DOHH2 (cell line): Measurements from ENCODE around the gene GPR26.

Experiments used
- CTCF ChIP-seq: fragments of 200-600 bp; sonication (generic); IDR thresholded peaks from one replicate; pipeline ENCODE4 v1.5.1; 2014; ENCODE audit warnings: antibody characterized with exemption, mild to moderate bottlenecking, low read depth, low read length; ENCODE audit not compliant: poor library complexity, severe bottlenecking
- EZH2phosphoT487 ChIP-seq: fragments of 200-600 bp; sonication (generic); IDR thresholded peaks from 2 replicates; pipeline ENCODE4 v1.6.1; 2017; ENCODE audit warnings: borderline replicate concordance, mild to moderate bottlenecking, antibody characterized with exemption, low read length, moderate library complexity, mixed read lengths

GRCh38 chr10:123673198-123673597 is 7.0 kb downstream of the GPR26 start:
- TF ChIP-seq CTCF: no peak
- TF ChIP-seq EZH2phosphoT487: no peak
